Measurements from ENCODE around the gene BEND3. TPM values are rescaled to one million over a fixed set of nuclear protein-coding genes. Genes with fewer than 3 reads are reported as not detected.

The BEND3 gene
- total and polyA plus RNA-seq, 10 of the 15 experiments (the other 5 are each of a cell fraction or from before 2014, with no cell fraction given) = 1.1 to 9.0 (median 3.6) TPM

GRCh38 chr6:107056796-107057195 is 58.5 kb downstream of the BEND3 start (continued):
- TF ChIP-seq ZBTB40 (IDR thresholded peaks at IDR 0.05; ENCODE audit: borderline replicate concordance) = no peak
- no peak for TF ChIP-seq MTA3 (IDR thresholded peaks at IDR 0.05; ENCODE audit: borderline replicate concordance, low read length)

- WGBS (ENCODE audit: insufficient coverage, insufficient replicate concordance, low lambda C conversion rate, missing lambda C conversion rate) = over 99% methylated on average over 7 of the region's 7 CpGs
- Histone ChIP-seq H2AFZ (ENCODE audit: control insufficient read depth, low read depth, low read length) (no peak overlapping the region), H3K36me3 (ENCODE audit: control insufficient read depth in 2 of 2, insufficient read depth in 2 of 2, low read length in 1 of 2) (no peaks in the 10 kb centered on the region; a peak in 1 of 4 replicates), H3K27me3 (replicated peaks in 1 of 2; ENCODE audit: control insufficient read depth in 2 of 2, insufficient read depth in 2 of 2, low read length in 1 of 2) (no peaks in the 10 kb centered on the region), H3K27ac (ENCODE audit: control insufficient read depth, insufficient read depth) (no peak overlapping the region), H3K4me3 (no peak overlapping the region), H3K9me3 (replicated peaks; ENCODE audit: control insufficient read depth, insufficient read depth, low read length) (no peaks in the 10 kb centered on the region), H3K79me2 (ENCODE audit: control insufficient read depth, insufficient read depth, low read length) (no peaks in the 10 kb centered on the region), H3K4me2 (ENCODE audit: control insufficient read depth, insufficient read depth) (no peak overlapping the region), H3K4me1 (ENCODE audit: control insufficient read depth, insufficient read depth, low read length) (no peaks in the 10 kb centered on the region), H3K9ac (ENCODE audit: control insufficient read depth, insufficient read depth, low read length) (no peak overlapping the region), H4K20me1 (ENCODE audit: control insufficient read depth, insufficient read depth) (no peaks in the 10 kb centered on the region)
- RAD21 ChIA-PET (ENCODE audit: unreplicated experiment) = no interaction called here
- FAIRE-seq (no peak), ATAC-seq (no peak), DNase-seq (ENCODE audit: low read depth, low spot score) (no peak)
- SMC1A ChIA-PET (ENCODE audit: uncharacterized antibody, unreplicated experiment) = no interaction called here
- intact Hi-C loops (cut with micrococcal nuclease; ENCODE audit: unreplicated experiment) (no loop called here), in situ Hi-C loops (cut with MboI) (no loop called here)
- no TSS peak for BruUV-seq (replicated peaks)
- POLR2A ChIA-PET = no interaction called here
- TF ChIP-seq MTA3 (IDR thresholded peaks at IDR 0.05; ENCODE audit: borderline replicate concordance, low read length) (no peak), ZSCAN29 (IDR thresholded peaks at IDR 0.05) (no peak), MAX (IDR thresholded peaks at IDR 0.05; ENCODE audit: low read depth, low read length) (no peak), CHD1 (IDR thresholded peaks at IDR 0.05; ENCODE audit: low read depth, low read length) (no peak), NFYB (IDR thresholded peaks at IDR 0.05; ENCODE audit: insufficient read depth, low read depth, low read length) (no peak), JUND (IDR thresholded peaks at IDR 0.05; ENCODE audit: low read depth, low read length) (no peak), HDGF (IDR thresholded peaks at IDR 0.05) (no peak), TCF3 (IDR thresholded peaks at IDR 0.05; ENCODE audit: borderline replicate concordance, insufficient read depth, low read depth, low read length) (no peak), MLLT1 (IDR thresholded peaks at IDR 0.05) (no peak), PRDM15 (CRISPR knock-in tag; IDR thresholded peaks at IDR 0.05) (no peak), BACH1 (IDR thresholded peaks at IDR 0.05; ENCODE audit: borderline replicate concordance) (no peak), ZNF622 (IDR thresholded peaks at IDR 0.05) (no peak), HDAC6 (IDR thresholded peaks at IDR 0.05; ENCODE audit: unreplicated experiment) (no peak)
- CTCF ChIA-PET = no interaction called here
Observed at GRCh38 chr6:107047807-107048206, 67.5 kb downstream of the BEND3 start.

Data from GM12878 (cell line).